Measurements from ENCODE around the gene EMP2. TPM values are rescaled to one million over a fixed set of nuclear protein-coding genes. Genes with fewer than 3 reads are reported as not detected.

Gene EMP2, protein sequence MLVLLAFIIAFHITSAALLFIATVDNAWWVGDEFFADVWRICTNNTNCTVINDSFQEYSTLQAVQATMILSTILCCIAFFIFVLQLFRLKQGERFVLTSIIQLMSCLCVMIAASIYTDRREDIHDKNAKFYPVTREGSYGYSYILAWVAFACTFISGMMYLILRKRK
- 14.8 and 37.6 TPM in 2 replicates for total RNA-seq

DNA sequence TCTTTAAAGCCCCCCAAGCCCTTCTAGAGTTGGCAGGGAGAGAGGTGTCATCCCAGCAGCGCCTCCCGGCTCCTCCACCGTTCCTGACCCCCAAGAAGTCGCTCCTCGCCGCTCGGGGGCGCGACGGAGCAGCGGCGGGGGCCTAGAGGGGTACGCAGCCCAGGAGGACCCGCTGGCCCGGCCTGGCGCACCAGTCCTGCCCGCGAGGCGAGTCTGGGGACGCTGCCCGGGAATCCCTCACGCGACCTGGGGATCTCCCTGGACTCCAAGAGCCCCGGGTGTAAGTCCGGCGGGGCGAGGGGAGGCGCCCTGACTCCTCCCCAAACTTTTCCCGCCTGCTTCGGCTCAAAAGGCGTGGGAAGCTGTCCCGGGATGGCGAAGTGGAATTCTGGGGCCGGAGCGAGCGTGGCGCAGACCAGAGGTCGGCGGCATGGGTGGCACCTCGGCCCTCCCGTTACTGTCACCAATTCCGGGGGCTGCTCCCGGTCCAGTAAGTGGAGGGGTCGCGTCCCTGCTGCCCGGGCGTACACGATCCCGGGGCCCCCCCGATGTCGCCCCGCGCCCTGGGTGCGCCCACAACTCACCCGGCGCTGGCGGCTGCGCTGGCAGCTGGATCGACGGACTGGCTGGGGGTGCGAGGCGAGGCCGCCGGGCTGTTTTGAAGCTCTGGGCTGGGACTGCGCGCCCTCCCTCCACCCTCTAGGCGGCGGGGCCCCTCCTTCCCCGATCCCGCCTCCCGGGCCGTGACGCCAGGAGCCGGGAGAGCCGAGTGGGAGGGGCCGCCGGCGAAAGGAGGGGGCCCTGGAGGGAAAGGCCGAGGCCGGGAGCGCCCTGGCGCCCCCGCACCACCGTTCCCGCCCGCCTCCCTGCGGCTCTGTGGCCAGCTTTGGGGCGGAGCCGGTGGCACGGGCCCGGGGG, at the start of gene EMP2:
EMP2 (minus strand) TSS at position 634 of the 918 bp plus-strand sequence. CDS start 32,981 bp downstream, outside the sequence.

Small RNA genes lying within 50 kb of the gene (small RNA-seq; reads per million reads assigned to genes)
- gene RNU6-633P = not detected

Other genes with a start within 250 kb of the EMP2 start
- 11.0 and 16.7 TPM in 2 replicates for gene ATF7IP2, start 194.5 kb downstream of the EMP2 start, total RNA-seq
- gene TEKT5, start 114.3 kb upstream of the EMP2 start, total RNA-seq = not detected in 2 replicates
- 17.5 and 18.0 TPM in 2 replicates for gene NUBP1, start 163.2 kb upstream of the EMP2 start, total RNA-seq
- gene TVP23A, start 238.2 kb upstream of the EMP2 start, total RNA-seq = not detected in 2 replicates

Data from thoracic aorta endothelial cell (primary cell).